WTC11 (cell line): ENCODE measurements around the gene CELF4. TPM values are rescaled to one million over a fixed set of nuclear protein-coding genes. Genes with fewer than 3 reads are reported as not detected.

Source experiments
- ATAC-seq: fragments of 200-7000 bp; cut with Tn5 transposase; 2 replicates; pipeline ENCODE4 v1.10.0; 2021; ENCODE audit warnings: mild to moderate bottlenecking, moderate library complexity
- CTCF ChIA-PET: fragments of 300-600 bp; sonication (Branson Sonifier 250); formaldehyde crosslinking; loops from one replicate; lab custom pipeline; 2021; ENCODE audit warnings: antibody characterized with exemption; lab: Charles Lee
- POLR2A ChIA-PET: fragments of 350-600 bp; sonication (Branson Sonifier 250); formaldehyde crosslinking; loops from one replicate; lab custom pipeline; 2021; ENCODE audit warnings: antibody characterized with exemption; lab: Charles Lee
- DNase-seq: peaks from one replicate; pipeline ENCODE4 v3.0.0; 2021; ENCODE audit warnings: low spot score
- H3K27ac Mint-ChIP-seq: 2 replicates; pipeline ENCODE4 v1.8.0; 2021; ENCODE audit warnings: mixed read lengths
- H3K27me3 Mint-ChIP-seq: 2 replicates; pipeline ENCODE4 v1.8.0; 2021; ENCODE audit warnings: low read depth, mild to moderate bottlenecking, moderate library complexity, mixed read lengths
- H3K36me3 Mint-ChIP-seq: 2 replicates; pipeline ENCODE4 v1.8.0; 2021; ENCODE audit warnings: mixed read lengths
- H3K4me1 Mint-ChIP-seq: 2 replicates; pipeline ENCODE4 v1.8.0; 2022; ENCODE audit warnings: mixed read lengths
- H3K4me3 Mint-ChIP-seq: 2 replicates; pipeline ENCODE4 v1.8.0; 2021; ENCODE audit warnings: mild to moderate bottlenecking, moderate library complexity, mixed read lengths
- H3K9me3 Mint-ChIP-seq: 2 replicates; pipeline ENCODE4 v1.8.0; 2021; ENCODE audit warnings: mixed read lengths
- ARID4B ChIP-seq: sonication (generic); formaldehyde crosslinking; IDR thresholded peaks from 2 replicates; pipeline ENCODE4 v1.8.0; 2023; ENCODE audit warnings: missing genetic modification reagents, mild to moderate bottlenecking, borderline replicate concordance
- ATF1 ChIP-seq: sonication (generic); formaldehyde crosslinking; IDR thresholded peaks from 2 replicates; pipeline ENCODE4 v1.8.1; 2023; ENCODE audit warnings: mild to moderate bottlenecking, moderate library complexity, missing genetic modification reagents
- CTCF ChIP-seq: fragments of 200-600 bp; IDR thresholded peaks from 2 replicates; pipeline ENCODE4 v1.8.0; 2022; ENCODE audit warnings: antibody characterized with exemption
- FOXJ3 ChIP-seq: sonication (generic); formaldehyde crosslinking; IDR thresholded peaks from 2 replicates; pipeline ENCODE4 v1.9.0; 2021; ENCODE audit warnings: missing genetic modification reagents, mild to moderate bottlenecking, borderline replicate concordance
- HMGA2 ChIP-seq: fragments of 250-450 bp; sonication (Bioruptor Pico); IDR thresholded peaks from 2 replicates; pipeline ENCODE4 v1.4.0; 2021; ENCODE audit warnings: mild to moderate bottlenecking, moderate library complexity
- OVOL2 ChIP-seq: fragments of 250-450 bp; sonication (Bioruptor Pico); IDR thresholded peaks from 2 replicates; pipeline ENCODE4 v1.9.0; 2021; ENCODE audit warnings: mild to moderate bottlenecking, borderline replicate concordance
- PRRX2 ChIP-seq: fragments of 250-450 bp; sonication (Bioruptor Pico); IDR thresholded peaks from 2 replicates; pipeline ENCODE4 v1.8.0; 2021; ENCODE audit warnings: mild to moderate bottlenecking
- USF2 ChIP-seq: sonication (generic); formaldehyde crosslinking; IDR thresholded peaks from 2 replicates; pipeline ENCODE4 v1.8.1; 2023; ENCODE audit warnings: mild to moderate bottlenecking, missing genetic modification reagents, moderate library complexity
- ZNF121 ChIP-seq: sonication (generic); formaldehyde crosslinking; IDR thresholded peaks from 2 replicates; pipeline ENCODE4 v1.8.0; 2023; ENCODE audit warnings: missing genetic modification reagents
- ZNF138 ChIP-seq: sonication (generic); formaldehyde crosslinking; conservative IDR thresholded peaks from 2 replicates; pipeline ENCODE4 v1.8.1; 2022; ENCODE audit warnings: mild to moderate bottlenecking, moderate library complexity, missing genetic modification reagents
- ZNF263 ChIP-seq: sonication (generic); formaldehyde crosslinking; IDR thresholded peaks from 2 replicates; pipeline ENCODE4 v1.8.1; 2022; ENCODE audit warnings: low read depth, mild to moderate bottlenecking, moderate library complexity, missing genetic modification reagents
- ZNF317 ChIP-seq: sonication (generic); formaldehyde crosslinking; IDR thresholded peaks from 2 replicates; pipeline ENCODE4 v1.8.1; 2023; ENCODE audit warnings: low read depth, mild to moderate bottlenecking, moderate library complexity, missing genetic modification reagents, borderline replicate concordance
- ZNF423 ChIP-seq: fragments of 250-450 bp; sonication (Bioruptor Pico); IDR thresholded peaks from 2 replicates; pipeline ENCODE4 v2.1.2; 2022; ENCODE audit warnings: mild to moderate bottlenecking, moderate library complexity
- total RNA-seq: library from RNA; stranded (reverse); gene quantifications from 3 replicates; pipeline ENCODE4 v1.2.3, GENCODE V29; 2021
- TF ChIP-seq, protein P1 (sequence below): fragments of 250-450 bp; sonication (Bioruptor Pico); IDR thresholded peaks from 2 replicates; pipeline ENCODE4 v1.9.0; 2021; ENCODE audit warnings: moderate library complexity, mild to moderate bottlenecking, inconsistent platforms, borderline replicate concordance
- TF ChIP-seq, protein P2 (sequence below): sonication (generic); formaldehyde crosslinking; IDR thresholded peaks from 2 replicates; pipeline ENCODE4 v1.8.0; 2023; ENCODE audit warnings: missing genetic modification reagents
- TF ChIP-seq, protein P3 (sequence below): sonication (generic); formaldehyde crosslinking; IDR thresholded peaks from 2 replicates; pipeline ENCODE4 v1.8.1; 2022; ENCODE audit warnings: low read depth, missing genetic modification reagents, borderline replicate concordance
- TF ChIP-seq, protein P4 (sequence below): sonication (generic); formaldehyde crosslinking; conservative IDR thresholded peaks from 2 replicates; pipeline ENCODE4 v1.8.1; 2023; ENCODE audit warnings: mild to moderate bottlenecking, low read depth, missing genetic modification reagents, moderate library complexity

CELF4 gene
- total RNA-seq, 1 experiment from 2014 or later = 2.9 TPM

DNA sequence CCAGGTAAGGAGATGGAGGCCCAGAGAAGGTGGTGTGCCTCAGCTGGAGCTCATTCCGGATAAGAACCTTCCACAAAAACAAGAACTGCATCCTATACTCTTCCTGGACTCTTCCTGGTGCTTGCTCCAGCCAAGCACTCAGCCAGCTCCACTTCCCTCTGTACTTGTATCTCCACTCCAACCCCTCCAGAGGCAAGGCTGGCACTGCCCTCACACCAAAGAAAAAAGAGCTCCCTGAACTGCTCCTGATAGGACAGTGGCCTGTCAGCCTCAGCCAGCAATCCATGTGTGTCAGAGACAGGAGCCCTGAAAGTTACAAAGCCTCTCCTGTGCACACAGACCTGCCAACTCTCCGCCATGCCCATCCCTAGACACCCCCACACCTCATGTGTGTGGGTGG, 248.1 kb downstream of the CELF4 start (continued):
- TF ChIP-seq, protein P1, sequence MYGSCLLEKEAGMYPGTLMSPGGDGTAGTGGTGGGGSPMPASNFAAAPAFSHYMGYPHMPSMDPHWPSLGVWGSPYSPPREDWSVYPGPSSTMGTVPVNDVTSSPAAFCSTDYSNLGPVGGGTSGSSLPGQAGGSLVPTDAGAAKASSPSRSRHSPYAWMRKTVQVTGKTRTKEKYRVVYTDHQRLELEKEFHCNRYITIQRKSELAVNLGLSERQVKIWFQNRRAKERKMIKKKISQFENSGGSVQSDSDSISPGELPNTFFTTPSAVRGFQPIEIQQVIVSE (CRISPR knock-in tag) = no peak
- no peak for TF ChIP-seq PRRX2

DNA sequence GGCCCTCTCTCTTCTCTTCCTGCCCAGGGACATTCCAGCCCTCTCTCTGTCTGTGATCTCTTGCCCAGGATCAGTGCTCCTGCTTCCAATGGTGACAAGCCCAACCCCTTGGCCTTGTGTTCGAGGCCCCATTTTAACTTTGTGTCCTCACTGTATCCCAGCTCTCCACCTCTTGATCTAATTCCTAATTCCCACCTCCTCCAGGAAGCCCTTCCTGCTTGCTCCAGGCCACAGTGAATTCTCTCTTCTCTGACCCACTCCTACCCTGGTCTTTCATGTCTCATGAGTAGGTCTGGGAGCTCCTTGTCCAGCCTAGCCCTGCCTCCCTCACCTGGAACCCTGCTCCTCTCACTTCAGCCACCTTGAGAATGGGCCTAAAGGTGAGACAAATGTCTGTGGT, 249.1 kb downstream of the CELF4 start:
- TF ChIP-seq HMGA2 (CRISPR knock-in tag) (no peak), ZNF263 (CRISPR knock-in tag) (no peak), ARID4B (no peak), USF2 (CRISPR knock-in tag) (no peak), ZNF423 (CRISPR knock-in tag) (no peak), FOXJ3 (no peak)
- TF ChIP-seq, protein P2, sequence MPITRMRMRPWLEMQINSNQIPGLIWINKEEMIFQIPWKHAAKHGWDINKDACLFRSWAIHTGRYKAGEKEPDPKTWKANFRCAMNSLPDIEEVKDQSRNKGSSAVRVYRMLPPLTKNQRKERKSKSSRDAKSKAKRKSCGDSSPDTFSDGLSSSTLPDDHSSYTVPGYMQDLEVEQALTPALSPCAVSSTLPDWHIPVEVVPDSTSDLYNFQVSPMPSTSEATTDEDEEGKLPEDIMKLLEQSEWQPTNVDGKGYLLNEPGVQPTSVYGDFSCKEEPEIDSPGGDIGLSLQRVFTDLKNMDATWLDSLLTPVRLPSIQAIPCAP (CRISPR knock-in tag) = no peak
- TF ChIP-seq, all 79 proteins: peak for 0
- H3K36me3 Mint-ChIP-seq = no peaks in the 10 kb centered on the region
- peaks cover 4% of the 10 kb centered on the region; the same call in 1 of the 2 replicates for H3K27me3 Mint-ChIP-seq
- peaks cover 4% of the 10 kb centered on the region for H3K4me1 Mint-ChIP-seq
- DNase-seq = no peak
- POLR2A ChIA-PET = no interaction called here
- H3K27ac Mint-ChIP-seq = no peak overlapping the region
- no peak for ATAC-seq
- H3K9me3 Mint-ChIP-seq = no peaks in the 10 kb centered on the region
- CTCF ChIA-PET = no interaction called here
- H3K4me3 Mint-ChIP-seq = no peak overlapping the region

- ChIA-PET CTCF (no interaction called here), POLR2A (no interaction called here)
- ATAC-seq (no peak), DNase-seq (no peak)
- Mint-ChIP-seq H3K27me3 (no peaks in the 10 kb centered on the region), H3K4me1 (no peaks in the 10 kb centered on the region; the same call in 1 of the 2 replicates), H3K9me3 (no peaks in the 10 kb centered on the region), H3K4me3 (no peak overlapping the region), H3K36me3 (no peaks in the 10 kb centered on the region), H3K27ac (no peak overlapping the region)
- no peak for TF ChIP-seq ZNF317 (CRISPR knock-in tag)
- TF ChIP-seq OVOL2 (CRISPR knock-in tag) = no peak
- TF ChIP-seq ZNF121 (CRISPR knock-in tag) = no peak
- TF ChIP-seq, protein P3, sequence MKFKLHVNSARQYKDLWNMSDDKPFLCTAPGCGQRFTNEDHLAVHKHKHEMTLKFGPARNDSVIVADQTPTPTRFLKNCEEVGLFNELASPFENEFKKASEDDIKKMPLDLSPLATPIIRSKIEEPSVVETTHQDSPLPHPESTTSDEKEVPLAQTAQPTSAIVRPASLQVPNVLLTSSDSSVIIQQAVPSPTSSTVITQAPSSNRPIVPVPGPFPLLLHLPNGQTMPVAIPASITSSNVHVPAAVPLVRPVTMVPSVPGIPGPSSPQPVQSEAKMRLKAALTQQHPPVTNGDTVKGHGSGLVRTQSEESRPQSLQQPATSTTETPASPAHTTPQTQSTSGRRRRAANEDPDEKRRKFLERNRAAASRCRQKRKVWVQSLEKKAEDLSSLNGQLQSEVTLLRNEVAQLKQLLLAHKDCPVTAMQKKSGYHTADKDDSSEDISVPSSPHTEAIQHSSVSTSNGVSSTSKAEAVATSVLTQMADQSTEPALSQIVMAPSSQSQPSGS = no peak
- no peak for TF ChIP-seq CTCF
- TF ChIP-seq ATF1 (CRISPR knock-in tag) = no peak
- TF ChIP-seq, protein P4, sequence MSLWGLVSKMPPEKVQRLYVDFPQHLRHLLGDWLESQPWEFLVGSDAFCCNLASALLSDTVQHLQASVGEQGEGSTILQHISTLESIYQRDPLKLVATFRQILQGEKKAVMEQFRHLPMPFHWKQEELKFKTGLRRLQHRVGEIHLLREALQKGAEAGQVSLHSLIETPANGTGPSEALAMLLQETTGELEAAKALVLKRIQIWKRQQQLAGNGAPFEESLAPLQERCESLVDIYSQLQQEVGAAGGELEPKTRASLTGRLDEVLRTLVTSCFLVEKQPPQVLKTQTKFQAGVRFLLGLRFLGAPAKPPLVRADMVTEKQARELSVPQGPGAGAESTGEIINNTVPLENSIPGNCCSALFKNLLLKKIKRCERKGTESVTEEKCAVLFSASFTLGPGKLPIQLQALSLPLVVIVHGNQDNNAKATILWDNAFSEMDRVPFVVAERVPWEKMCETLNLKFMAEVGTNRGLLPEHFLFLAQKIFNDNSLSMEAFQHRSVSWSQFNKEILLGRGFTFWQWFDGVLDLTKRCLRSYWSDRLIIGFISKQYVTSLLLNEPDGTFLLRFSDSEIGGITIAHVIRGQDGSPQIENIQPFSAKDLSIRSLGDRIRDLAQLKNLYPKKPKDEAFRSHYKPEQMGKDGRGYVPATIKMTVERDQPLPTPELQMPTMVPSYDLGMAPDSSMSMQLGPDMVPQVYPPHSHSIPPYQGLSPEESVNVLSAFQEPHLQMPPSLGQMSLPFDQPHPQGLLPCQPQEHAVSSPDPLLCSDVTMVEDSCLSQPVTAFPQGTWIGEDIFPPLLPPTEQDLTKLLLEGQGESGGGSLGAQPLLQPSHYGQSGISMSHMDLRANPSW (CRISPR knock-in tag) = no peak
- no peak for TF ChIP-seq ZNF138 (CRISPR knock-in tag)
These were observed 249.7 kb downstream of the CELF4 start for GRCh38 chr18:37315935-37316334.
